ENCODE measurements around the gene IL17C. TPM values are rescaled to one million over a fixed set of nuclear protein-coding genes. Genes with fewer than 3 reads are reported as not detected.

The IL17C gene
- total and polyA plus RNA-seq, 2 donors, result 0.13 TPM; not detected in 1

DNA sequence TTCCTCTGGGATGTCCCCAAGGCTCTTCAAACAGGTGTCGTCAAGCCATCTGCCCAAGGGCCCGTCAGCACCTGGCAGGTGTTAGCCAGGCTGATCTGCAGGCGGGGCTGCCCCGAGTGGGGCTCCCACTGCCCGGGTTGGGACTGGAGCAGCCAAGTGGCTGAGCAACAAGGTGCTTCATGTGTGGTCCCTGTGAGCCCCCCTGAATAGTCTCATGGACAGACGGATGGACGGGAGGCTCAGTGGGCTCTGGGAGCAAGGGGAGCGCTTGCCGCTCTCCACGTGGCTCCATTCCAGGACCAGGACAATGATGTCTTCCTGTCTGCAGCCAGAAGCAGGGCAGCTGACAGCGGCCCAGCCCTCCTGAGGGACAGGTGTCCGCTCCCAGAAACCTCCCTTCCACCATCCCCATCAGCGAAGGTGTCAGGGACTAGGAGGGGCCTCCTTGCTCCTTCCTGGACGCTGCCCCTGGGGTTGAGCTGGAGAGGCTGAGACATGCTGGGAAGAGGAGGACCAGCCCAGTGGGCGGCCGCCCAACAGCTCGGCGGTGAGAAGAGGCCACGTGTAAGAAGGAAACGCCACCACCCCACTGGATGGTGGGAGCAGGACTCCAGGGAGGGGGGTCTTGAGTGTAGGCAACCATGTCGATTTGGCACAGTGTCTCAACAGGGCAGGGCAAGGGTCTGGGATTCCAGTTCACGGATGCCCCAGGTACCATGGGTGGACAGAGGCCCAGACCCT is 38.3 kb downstream of the IL17C start:
- no peak for DNase-seq (ENCODE audit: extremely low spot score)
- no peak overlapping the region for H3K27ac ChIP-seq (ENCODE audit: low read depth)
- no peaks in the 10 kb centered on the region for H3K36me3 ChIP-seq (ENCODE audit: insufficient read depth)
- H3K4me1 ChIP-seq (ENCODE audit: insufficient read depth), result no peaks in the 10 kb centered on the region
- no peak overlapping the region for H3K4me3 ChIP-seq (ENCODE audit: low read depth, low read length)
- WGBS, result 83% methylated on average over 22 of the region's 22 CpGs

DNA sequence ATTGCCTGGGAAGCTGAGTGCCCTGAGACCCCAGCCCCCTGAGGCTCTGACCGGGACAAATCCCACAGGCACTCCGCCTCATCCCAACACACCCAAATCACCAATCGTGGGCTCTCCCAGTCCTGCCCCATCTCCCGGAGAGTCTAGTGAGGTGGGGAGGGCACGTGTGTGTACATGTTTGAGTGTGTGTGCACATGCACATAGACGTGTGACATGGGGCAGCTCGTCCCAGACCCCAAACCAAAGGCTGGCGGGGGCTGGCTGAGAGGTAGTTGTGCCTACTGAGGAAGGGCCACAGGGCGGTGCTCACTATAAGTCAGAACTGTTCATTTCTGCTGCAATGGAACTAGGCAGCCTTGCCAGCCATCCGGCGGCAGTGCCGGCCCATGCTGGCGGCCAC is 39.3 kb downstream of the IL17C start:
- DNase-seq (ENCODE audit: extremely low spot score), result no peak
- WGBS, result 75% methylated on average over 13 of the region's 13 CpGs
- Histone ChIP-seq H3K4me3 (ENCODE audit: low read depth, low read length) (no peak overlapping the region), H3K36me3 (ENCODE audit: insufficient read depth) (no peaks in the 10 kb centered on the region), H3K4me1 (ENCODE audit: insufficient read depth) (no peaks in the 10 kb centered on the region), H3K27ac (ENCODE audit: low read depth) (no peak overlapping the region)

DNA sequence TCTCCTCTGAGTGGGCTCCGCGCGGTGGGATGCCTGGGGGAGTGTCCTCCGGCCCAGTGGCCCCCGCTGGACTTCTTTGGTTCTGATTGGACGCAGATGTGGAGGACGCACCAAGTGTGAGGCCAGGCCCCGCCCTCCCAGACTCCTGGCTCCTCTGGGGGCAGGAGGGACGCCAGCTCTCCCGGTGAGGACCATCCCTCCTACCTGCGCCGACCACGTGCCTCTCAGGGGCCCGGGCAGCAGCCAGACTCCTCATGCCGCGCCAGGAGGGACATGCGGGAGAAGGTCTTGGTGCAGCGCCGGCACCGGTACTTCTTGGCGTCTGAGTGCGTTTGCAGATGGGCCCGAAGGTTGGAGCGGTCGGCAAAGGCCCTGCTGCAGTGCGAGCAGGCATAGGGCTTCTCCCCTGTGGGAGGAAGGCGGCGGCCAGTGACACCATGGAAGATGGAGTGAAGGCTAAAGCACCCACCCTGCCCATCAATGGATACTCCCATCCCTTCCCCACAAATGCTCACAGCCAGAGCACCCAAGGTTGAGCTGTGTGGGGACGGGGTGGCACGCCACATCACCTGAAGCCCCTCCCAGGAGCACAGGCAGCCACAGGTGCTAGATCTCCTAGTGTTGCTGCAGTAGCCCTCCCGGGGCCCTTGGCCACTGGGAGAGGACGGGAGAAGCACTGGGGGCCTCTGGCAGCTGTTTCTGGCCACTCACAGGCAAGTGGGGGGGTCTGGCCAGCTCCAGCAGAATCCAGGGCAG is 40.0 kb downstream of the IL17C start:
- Histone ChIP-seq H3K36me3 (ENCODE audit: insufficient read depth) (no peaks in the 10 kb centered on the region), H3K4me3 (ENCODE audit: low read depth, low read length) (no peak overlapping the region), H3K4me1 (ENCODE audit: insufficient read depth) (no peaks in the 10 kb centered on the region), H3K27ac (ENCODE audit: low read depth) (no peak overlapping the region)
- no peak for DNase-seq (ENCODE audit: extremely low spot score)
- 65% methylated on average over 32 of the region's 32 CpGs for WGBS

DNA sequence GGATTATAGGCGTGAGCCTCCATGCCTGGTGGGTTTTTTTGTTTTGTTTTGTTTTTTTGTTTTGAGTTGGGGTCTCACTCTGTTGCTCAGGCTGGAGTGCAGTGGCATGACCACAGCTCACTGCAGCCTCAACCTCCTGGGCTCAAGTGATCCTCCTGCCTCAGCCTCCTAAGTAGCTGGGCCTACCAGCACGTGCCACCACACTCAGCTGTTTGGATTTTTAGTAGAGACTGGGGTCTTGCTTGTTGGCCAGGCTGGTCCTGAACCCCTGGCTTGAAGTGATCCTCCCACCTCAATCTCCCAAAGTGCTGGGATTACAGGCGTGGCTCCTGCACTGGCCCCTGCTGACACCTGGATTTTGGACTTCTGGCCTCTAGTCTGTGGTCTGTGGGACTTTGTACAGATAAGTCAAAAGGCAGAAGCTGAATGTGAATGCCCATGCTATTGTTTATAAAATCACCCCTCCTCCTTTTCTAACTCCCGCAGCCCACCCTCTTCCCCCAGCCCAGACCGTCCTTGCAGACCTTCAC is 42.2 kb downstream of the IL17C start:
- H3K4me1 ChIP-seq (ENCODE audit: insufficient read depth), result no peaks in the 10 kb centered on the region
- no peak overlapping the region for H3K27ac ChIP-seq (ENCODE audit: low read depth)
- DNase-seq (ENCODE audit: extremely low spot score), result no peak
- H3K36me3 ChIP-seq (ENCODE audit: insufficient read depth), result no peaks in the 10 kb centered on the region
- no peak overlapping the region for H3K4me3 ChIP-seq (ENCODE audit: low read depth, low read length)
- 79% methylated on average over 5 of the region's 5 CpGs for WGBS

DNA sequence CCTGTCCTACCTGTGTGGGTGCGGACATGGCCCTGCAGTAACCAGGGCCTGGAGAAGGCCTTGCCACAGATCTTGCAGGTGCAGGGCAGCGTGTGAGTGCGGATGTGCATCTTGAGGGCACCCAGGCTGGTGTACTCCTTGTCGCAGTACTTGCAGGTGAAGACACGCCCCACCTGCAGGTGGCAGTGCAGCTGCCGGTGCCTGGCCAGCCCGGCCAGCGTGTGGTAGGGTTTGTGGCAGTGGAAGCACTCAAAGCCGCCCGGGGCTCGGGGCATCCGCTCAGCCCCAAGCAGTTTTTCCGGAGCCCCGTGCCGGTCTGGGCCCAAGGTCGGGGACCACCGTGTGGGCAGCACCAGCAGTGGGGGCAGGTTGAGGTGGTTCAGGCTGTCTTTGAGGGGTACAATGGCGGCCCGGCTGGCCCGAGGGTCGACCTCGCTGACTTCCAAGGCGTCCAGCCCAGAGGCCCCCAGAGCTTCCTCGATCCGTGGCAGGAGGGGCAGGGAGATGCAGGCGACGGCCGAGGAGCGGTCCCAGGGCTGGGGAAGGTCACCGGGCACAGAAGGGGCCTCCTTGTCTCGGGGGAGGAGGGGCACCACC is 42.8 kb downstream of the IL17C start:
- no peak overlapping the region for H3K27ac ChIP-seq (ENCODE audit: low read depth)
- H3K4me3 ChIP-seq (ENCODE audit: low read depth, low read length), result no peak overlapping the region
- DNase-seq (ENCODE audit: extremely low spot score), result no peak
- H3K4me1 ChIP-seq (ENCODE audit: insufficient read depth), result no peaks in the 10 kb centered on the region
- 56% methylated on average over 31 of the region's 31 CpGs for WGBS
- no peaks in the 10 kb centered on the region for H3K36me3 ChIP-seq (ENCODE audit: insufficient read depth)

DNA sequence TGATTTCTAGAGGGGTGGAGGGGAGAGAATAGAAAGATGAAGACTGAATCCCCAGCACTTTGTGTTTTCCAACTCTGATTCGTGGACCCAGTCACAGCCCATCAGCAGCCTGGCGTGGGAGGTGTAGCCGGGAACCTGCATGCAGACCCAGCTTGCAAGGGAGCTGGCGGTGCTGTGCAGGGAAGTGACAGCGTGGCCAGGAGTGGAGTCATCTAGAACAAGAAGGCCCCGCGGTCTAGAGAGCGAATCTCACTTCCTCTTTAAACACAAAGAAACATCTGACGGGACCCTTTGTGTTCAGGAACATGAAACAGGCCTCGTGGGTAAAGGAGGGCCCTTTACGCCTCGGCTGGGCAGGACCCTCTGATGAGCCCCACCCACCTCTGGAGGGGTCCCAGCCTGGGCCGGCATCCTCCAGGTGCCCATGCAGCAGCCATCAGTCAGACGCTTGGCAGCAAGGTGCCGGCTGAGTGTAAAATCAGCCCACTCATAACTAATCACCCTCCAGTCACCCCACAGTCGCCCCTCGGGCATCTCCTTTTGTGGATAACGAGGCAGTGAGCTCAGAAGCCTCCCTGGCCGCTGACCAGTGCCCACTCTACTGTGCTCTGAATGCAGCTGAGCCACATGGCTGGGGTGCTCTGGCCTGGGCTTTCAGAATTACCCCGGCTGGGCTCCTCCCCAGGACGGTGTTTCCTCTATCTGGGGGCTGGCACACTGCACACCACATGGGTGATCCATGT is 43.5 kb downstream of the IL17C start:
- DNase-seq (ENCODE audit: extremely low spot score), result no peak
- WGBS, result 40% methylated on average over 21 of the region's 21 CpGs
- H3K4me3 ChIP-seq (ENCODE audit: low read depth, low read length), result no peak overlapping the region
- H3K27ac ChIP-seq (ENCODE audit: low read depth), result peak overlapping the region; percentile 64
- H3K36me3 ChIP-seq (ENCODE audit: insufficient read depth), result no peaks in the 10 kb centered on the region
- H3K4me1 ChIP-seq (ENCODE audit: insufficient read depth), result no peaks in the 10 kb centered on the region

DNA sequence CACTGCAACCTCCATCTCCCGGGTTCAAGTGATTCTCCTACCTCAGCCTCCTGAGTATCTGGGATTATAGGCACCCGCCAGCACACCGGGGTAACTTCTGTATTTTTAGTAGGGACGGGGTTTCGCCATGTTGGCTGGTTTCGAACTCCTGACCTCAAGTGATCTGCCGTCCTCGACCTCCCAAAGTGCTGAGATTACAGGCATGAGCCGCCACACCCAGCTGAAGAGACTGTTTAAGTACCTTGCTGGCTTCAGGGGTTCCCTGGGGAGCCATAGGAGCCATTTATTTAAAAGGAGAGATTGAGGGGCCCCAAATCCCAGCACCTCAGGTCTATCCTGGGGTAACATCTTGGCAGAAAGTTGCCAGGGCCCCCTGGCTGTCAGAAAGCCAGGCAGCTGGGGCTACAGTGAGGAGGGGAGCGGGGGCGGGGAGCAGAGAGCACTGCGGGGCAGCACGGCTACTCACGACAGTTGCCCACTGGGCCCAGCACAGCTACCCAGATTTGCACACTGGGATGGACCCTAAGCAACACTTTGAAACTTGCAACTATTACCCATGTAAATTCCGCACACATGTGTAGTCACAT is 46.3 kb downstream of the IL17C start:
- DNase-seq (ENCODE audit: extremely low spot score), result no peak
- WGBS, result 66% methylated on average over 15 of the region's 15 CpGs
- Histone ChIP-seq H3K27ac (ENCODE audit: low read depth) (no peak overlapping the region), H3K4me1 (ENCODE audit: insufficient read depth) (no peaks in the 10 kb centered on the region), H3K36me3 (ENCODE audit: insufficient read depth) (no peaks in the 10 kb centered on the region), H3K4me3 (ENCODE audit: low read depth, low read length) (no peak overlapping the region)

DNA sequence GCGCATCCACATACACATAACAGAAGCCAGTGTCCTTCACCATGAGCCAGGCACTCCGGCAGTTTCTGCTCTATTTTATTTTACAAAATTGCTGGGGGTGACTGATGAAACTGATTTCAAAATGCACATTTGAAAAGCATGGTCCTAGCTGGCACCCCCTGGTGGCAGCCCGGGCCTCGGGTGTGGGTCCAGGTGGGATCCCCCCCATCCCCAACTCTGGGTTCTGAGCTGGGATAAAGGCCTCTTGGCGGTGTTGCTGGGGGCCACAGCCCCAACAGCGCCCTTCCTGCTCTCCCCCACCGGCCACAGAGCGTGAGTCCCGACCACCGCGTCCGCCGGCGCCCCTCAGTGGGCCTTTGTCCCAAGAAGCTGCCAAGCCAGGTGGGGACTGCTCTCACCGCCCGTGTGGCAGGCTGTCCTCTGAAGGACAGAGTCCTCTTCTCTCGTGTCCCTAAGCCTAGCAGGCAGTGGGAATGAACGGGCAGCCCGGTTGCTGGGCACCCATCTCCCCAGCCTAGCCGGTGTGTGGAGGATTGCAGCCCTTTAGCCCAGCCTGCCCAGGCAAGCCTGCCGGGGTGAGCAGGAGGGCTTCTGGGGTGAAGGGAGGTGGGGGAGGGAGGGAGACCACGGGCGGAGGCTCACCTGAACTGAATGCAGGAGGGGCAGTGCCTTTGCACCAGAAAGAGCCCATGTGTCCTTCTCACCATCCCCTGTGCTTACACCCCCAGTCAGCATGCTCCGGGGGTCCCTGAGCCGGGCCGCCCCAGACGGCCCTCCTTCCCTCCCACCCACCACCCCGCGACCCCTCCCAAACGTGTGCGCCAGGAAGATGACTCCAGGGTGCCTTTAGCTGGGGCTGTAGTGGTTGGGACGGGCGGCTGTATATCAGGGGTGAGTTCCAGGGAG is 47.0 kb downstream of the IL17C start:
- WGBS, result 4% methylated on average over 33 of the region's 33 CpGs
- Histone ChIP-seq H3K4me1 (ENCODE audit: insufficient read depth) (no peaks in the 10 kb centered on the region), H3K27ac (ENCODE audit: low read depth) (no peak overlapping the region), H3K4me3 (ENCODE audit: low read depth, low read length) (peak overlapping the region; percentile 51), H3K36me3 (ENCODE audit: insufficient read depth) (no peaks in the 10 kb centered on the region)
- DNase-seq (ENCODE audit: extremely low spot score), result no peak

DNA sequence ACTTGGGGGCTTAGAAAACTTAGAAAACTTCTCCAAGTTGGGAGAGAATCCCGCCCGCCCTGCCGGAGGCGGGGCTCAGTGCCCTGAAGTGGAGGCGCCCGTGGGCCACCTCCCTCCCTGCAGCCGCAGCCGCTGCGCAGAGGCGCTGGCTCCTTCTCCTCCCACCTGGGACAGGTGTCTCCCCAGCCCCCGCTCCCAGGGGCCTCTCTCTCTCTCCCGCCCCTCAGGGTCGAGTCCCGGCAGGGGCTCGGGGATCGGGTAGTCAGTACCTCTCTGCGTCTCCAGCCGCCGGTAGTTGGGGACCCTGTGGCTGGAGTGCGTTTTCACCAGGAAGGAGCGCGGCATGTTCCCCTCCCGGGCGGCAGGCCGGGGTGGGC is 47.7 kb downstream of the IL17C start:
- DNase-seq (ENCODE audit: extremely low spot score), result no peak
- under 1% methylated on average over 25 of the region's 25 CpGs for WGBS
- H3K4me3 ChIP-seq (ENCODE audit: low read depth, low read length), result peak overlapping the region; percentile 51
- no peaks in the 10 kb centered on the region for H3K4me1 ChIP-seq (ENCODE audit: insufficient read depth)
- H3K36me3 ChIP-seq (ENCODE audit: insufficient read depth), result no peaks in the 10 kb centered on the region
- peak overlapping the region; percentile 44 for H3K27ac ChIP-seq (ENCODE audit: low read depth)

DNA sequence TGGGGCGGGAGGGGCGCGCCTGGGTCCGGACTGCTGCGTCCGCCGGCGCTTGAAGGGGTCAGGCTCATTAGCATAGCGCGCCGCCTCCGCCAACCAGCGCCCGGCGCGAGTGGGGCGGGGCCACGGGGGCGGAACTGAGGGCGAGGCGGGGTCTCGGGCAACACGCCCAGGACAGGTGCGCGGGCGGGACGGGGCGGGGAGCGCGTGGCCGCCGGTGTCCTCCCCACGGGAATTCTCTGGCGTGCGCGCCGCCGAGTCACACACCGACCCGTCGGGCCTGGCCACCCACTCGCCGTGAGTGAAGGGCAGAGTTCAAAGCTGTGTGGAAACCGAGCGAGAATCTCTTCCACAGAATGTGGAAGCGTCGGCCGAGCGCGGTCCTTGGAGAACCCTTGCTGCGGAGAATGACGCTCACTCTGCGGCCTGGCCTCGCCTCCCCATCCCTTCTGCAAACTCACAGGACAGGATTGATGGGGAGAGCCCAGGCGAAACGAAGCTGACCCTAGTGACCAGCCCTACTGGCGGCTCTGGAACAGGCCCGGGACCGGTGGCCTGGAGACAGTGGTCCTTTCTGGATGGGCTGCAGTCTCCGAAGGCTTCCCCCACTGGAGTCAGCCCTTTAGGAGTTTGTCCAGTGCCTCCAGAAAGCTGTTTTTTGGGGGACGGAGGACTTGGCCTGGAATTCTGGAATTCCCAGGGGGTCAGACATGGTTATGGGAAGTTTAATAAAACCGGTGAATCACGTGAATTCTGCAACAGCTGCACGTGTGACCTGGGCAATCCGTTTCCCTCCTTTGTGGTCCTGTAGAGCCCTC is 48.3 kb downstream of the IL17C start, which contains the start of gene SNAI3:
Gene SNAI3 (minus strand): TSS at position 69 of the 815 bp plus-strand sequence. CDS start 101 bp downstream, outside the sequence.
- peak within 1 kb of the TSS; percentile 44 for H3K27ac ChIP-seq (ENCODE audit: low read depth)
- DNase-seq (ENCODE audit: extremely low spot score), result no peak
- no peaks in the 10 kb centered on the region for H3K4me1 ChIP-seq (ENCODE audit: insufficient read depth)
- peak within 1 kb of the TSS; percentile 51 for H3K4me3 ChIP-seq (ENCODE audit: low read depth, low read length)
- no peaks in the 10 kb centered on the region for H3K36me3 ChIP-seq (ENCODE audit: insufficient read depth)
- whole genome bisulfite sequencing, result 6% methylated on average over 65 of the region's 65 CpGs

DNA sequence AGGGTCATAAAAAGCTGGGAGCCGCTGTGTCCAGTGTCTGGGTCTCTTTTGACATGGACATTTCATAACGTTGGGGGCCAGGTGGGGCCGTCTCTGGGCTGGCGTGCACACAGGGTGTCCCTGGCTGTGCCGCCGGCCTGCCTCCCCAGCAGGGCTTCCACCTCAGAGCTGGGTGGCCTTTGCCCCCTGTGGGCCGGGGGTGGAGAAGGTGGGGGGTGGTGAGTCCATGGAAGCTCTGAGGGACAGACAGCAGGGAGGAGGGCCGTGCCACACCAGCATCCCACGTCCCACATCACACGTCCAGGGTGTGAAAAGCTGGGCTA is 48.8 kb downstream of the IL17C start:
- no peak for DNase-seq (ENCODE audit: extremely low spot score)
- no peak overlapping the region for H3K27ac ChIP-seq (ENCODE audit: low read depth)
- no peak overlapping the region for H3K4me3 ChIP-seq (ENCODE audit: low read depth, low read length)
- H3K36me3 ChIP-seq (ENCODE audit: insufficient read depth), result no peaks in the 10 kb centered on the region
- WGBS, result 60% methylated on average over 10 of the region's 10 CpGs
- no peaks in the 10 kb centered on the region for H3K4me1 ChIP-seq (ENCODE audit: insufficient read depth)

DNA sequence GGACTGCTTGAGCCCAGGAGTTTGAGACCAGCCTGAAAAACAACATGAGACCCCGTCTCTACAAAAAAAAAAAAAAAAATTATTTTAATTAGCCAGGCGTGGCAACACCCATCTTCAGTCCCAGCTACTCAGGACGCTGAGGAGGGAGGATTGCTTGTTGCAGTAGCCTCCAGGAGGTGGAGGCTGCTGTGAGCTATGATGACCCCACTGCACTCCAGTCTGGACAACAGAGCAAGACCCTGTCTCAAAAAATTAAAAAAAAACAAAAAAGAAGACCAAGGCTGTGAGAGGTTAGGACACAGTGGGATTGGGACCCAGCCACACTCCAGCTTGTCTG is 49.3 kb downstream of the IL17C start:
- no peak for DNase-seq (ENCODE audit: extremely low spot score)
- no peaks in the 10 kb centered on the region for H3K36me3 ChIP-seq (ENCODE audit: insufficient read depth)
- no peak overlapping the region for H3K4me3 ChIP-seq (ENCODE audit: low read depth, low read length)
- no peaks in the 10 kb centered on the region for H3K4me1 ChIP-seq (ENCODE audit: insufficient read depth)
- H3K27ac ChIP-seq (ENCODE audit: low read depth), result no peak overlapping the region
- 69% methylated on average over 3 of the region's 3 CpGs for WGBS

Data from urinary bladder (tissue), 4 donors.